H9 (cell line): Measurements from ENCODE around the gene KSR1. TPM values are rescaled to one million over a fixed set of nuclear protein-coding genes. Genes with fewer than 3 reads are reported as not detected.

Source experiments
- DNase-seq: peaks from one replicate; pipeline ENCODE4 v3.0.0-alpha.2; 2017
- H2AFZ ChIP-seq: one replicate; pipeline ENCODE4 v1.6.1; 2013; ENCODE audit warnings: mild to moderate bottlenecking, low read length, control low read depth, moderate library complexity
- H2AK5ac ChIP-seq: 2 replicates; pipeline ENCODE4 v1.6.1; 2013; ENCODE audit warnings: low read length, control low read depth, mixed read lengths; ENCODE audit not compliant: insufficient read length
- H2BK120ac ChIP-seq: one replicate; pipeline ENCODE4 v1.6.1; 2013; ENCODE audit warnings: low read depth, mild to moderate bottlenecking, low read length, control low read depth, inconsistent platforms; ENCODE audit not compliant: poor library complexity, severe bottlenecking
- H2BK12ac ChIP-seq: 2 replicates; pipeline ENCODE4 v1.6.1; 2013; ENCODE audit warnings: low read length, control low read depth, mixed read lengths, low read depth; ENCODE audit not compliant: insufficient read length
- H2BK15ac ChIP-seq: 2 replicates; pipeline ENCODE4 v1.6.1; 2013; ENCODE audit warnings: low read depth, low read length, control low read depth
- H2BK20ac ChIP-seq: one replicate; pipeline ENCODE4 v1.6.1; 2013; ENCODE audit warnings: low read depth, mild to moderate bottlenecking, low read length, control low read depth, inconsistent platforms; ENCODE audit not compliant: poor library complexity, severe bottlenecking
- H2BK5ac ChIP-seq: 2 replicates; pipeline ENCODE4 v1.6.1; 2013; ENCODE audit warnings: low read length, control low read depth, mixed read lengths; ENCODE audit not compliant: insufficient read length
- H3K14ac ChIP-seq: 2 replicates; pipeline ENCODE4 v1.6.1; 2013; ENCODE audit warnings: low read length, control low read depth; ENCODE audit not compliant: insufficient read depth
- H3K18ac ChIP-seq: 2 replicates; pipeline ENCODE4 v1.6.1; 2013; ENCODE audit warnings: low read depth, mild to moderate bottlenecking, mixed read lengths, low read length, control low read depth; ENCODE audit not compliant: insufficient read length
- H3K23ac ChIP-seq: 2 replicates; pipeline ENCODE4 v1.6.1; 2013; ENCODE audit warnings: low read length, control low read depth, mixed read lengths, low read depth; ENCODE audit not compliant: insufficient read length
- H3K23me2 ChIP-seq: 2 replicates; pipeline ENCODE4 v1.6.1; 2013; ENCODE audit warnings: low read depth, mild to moderate bottlenecking, mixed read lengths, low read length, control low read depth; ENCODE audit not compliant: insufficient read length, poor library complexity, severe bottlenecking
- H3K27ac ChIP-seq: 2 replicates; pipeline ENCODE4 v1.5.1; 2013; ENCODE audit warnings: low read length, control low read depth, mixed read lengths, low read depth; ENCODE audit not compliant: insufficient read length
- H3K27me3 ChIP-seq: 2 replicates; pipeline ENCODE4 v1.6.1; 2013; ENCODE audit warnings: low read length, control low read depth, inconsistent platforms; ENCODE audit not compliant: insufficient read depth
- H3K4ac ChIP-seq: 2 replicates; pipeline ENCODE4 v1.6.1; 2013; ENCODE audit warnings: low read depth, mild to moderate bottlenecking, control low read depth, inconsistent platforms, low read length, moderate library complexity
- H3K4me1 ChIP-seq: 2 replicates; pipeline ENCODE4 v1.6.1; 2013; ENCODE audit warnings: low read length, control low read depth, inconsistent platforms; ENCODE audit not compliant: insufficient read depth
- H3K4me2 ChIP-seq: 2 replicates; pipeline ENCODE4 v1.6.1; 2013; ENCODE audit warnings: low read length, control low read depth, mixed read lengths; ENCODE audit not compliant: insufficient read length, insufficient read depth
- H3K56ac ChIP-seq: 2 replicates; pipeline ENCODE4 v1.6.1; 2013; ENCODE audit warnings: low read depth, mild to moderate bottlenecking, mixed read lengths, low read length, control low read depth; ENCODE audit not compliant: insufficient read length
- H3K79me1 ChIP-seq: 2 replicates; pipeline ENCODE4 v1.6.1; 2013; ENCODE audit warnings: low read depth, mild to moderate bottlenecking, moderate library complexity, low read length, control low read depth, inconsistent platforms; ENCODE audit not compliant: insufficient read depth, poor library complexity, severe bottlenecking
- H3K79me2 ChIP-seq: 2 replicates; pipeline ENCODE4 v1.6.1; 2013; ENCODE audit warnings: low read length, control low read depth, inconsistent platforms; ENCODE audit not compliant: insufficient read depth
- H3K9ac ChIP-seq: 2 replicates; pipeline ENCODE4 v1.6.1; 2013; ENCODE audit warnings: low read length, control low read depth, mixed read lengths; ENCODE audit not compliant: insufficient read length; ENCODE audit errors: extremely low read depth
- H3K9me3 ChIP-seq: one replicate; pipeline ENCODE4 v1.6.1; 2013; ENCODE audit warnings: low read depth, low read length, inconsistent platforms; ENCODE audit not compliant: control insufficient read depth
- H3T11ph ChIP-seq: one replicate; pipeline ENCODE4 v1.6.1; 2013; ENCODE audit warnings: mild to moderate bottlenecking, low read length, control low read depth, inconsistent platforms
- H4K20me1 ChIP-seq: one replicate; pipeline ENCODE4 v1.6.1; 2013; ENCODE audit not compliant: control insufficient read depth, insufficient read length, insufficient read depth
- H4K5ac ChIP-seq: 2 replicates; pipeline ENCODE4 v1.6.1; 2013; ENCODE audit warnings: low read depth, mild to moderate bottlenecking, mixed read lengths, low read length, control low read depth; ENCODE audit not compliant: insufficient read length
- H4K8ac ChIP-seq: replicated peaks from 2 replicates; pipeline ENCODE4 v1.6.1; 2013; ENCODE audit warnings: low read length, control low read depth, mixed read lengths, low read depth; ENCODE audit not compliant: insufficient read length
- H4K91ac ChIP-seq: 2 replicates; pipeline ENCODE4 v1.6.1; 2013; ENCODE audit warnings: low read depth, mild to moderate bottlenecking, moderate library complexity, mixed read lengths, low read length, control low read depth; ENCODE audit not compliant: insufficient read length
- H3K27ac Mint-ChIP-seq, 3 experiments: 2 replicates in 2 of 3; 3 replicates in 1 of 3; pipeline ENCODE4 v1.8.0; 2020 to 2021; ENCODE audit warnings: mixed read lengths in 3 of 3, mild to moderate bottlenecking in 1 of 3, moderate library complexity in 1 of 3
- H3K27me3 Mint-ChIP-seq: 2 replicates; pipeline ENCODE4 v1.8.0; 2021; ENCODE audit warnings: low read depth, mild to moderate bottlenecking, moderate library complexity, mixed read lengths
- H3K36me3 Mint-ChIP-seq, 3 experiments: 2 replicates in 2 of 3; 3 replicates in 1 of 3; pipeline ENCODE4 v1.8.0; 2020 to 2021; ENCODE audit warnings: low read depth in 3 of 3, mixed read lengths in 3 of 3; ENCODE audit not compliant: insufficient read depth in 1 of 3
- H3K4me1 Mint-ChIP-seq, 2 experiments: 2 replicates each; pipeline ENCODE4 v1.8.0; 2020; ENCODE audit warnings: mixed read lengths in 2 of 2
- H3K4me3 Mint-ChIP-seq, 2 experiments: 2 replicates in 1 of 2; 3 replicates in 1 of 2; pipeline ENCODE4 v1.8.0; 2020 to 2021; ENCODE audit warnings: mild to moderate bottlenecking in 2 of 2, mixed read lengths in 2 of 2, moderate library complexity in 1 of 2
- H3K9me3 Mint-ChIP-seq, 2 experiments: 2 replicates in 1 of 2; 3 replicates in 1 of 2; pipeline ENCODE4 v1.8.0; 2020; ENCODE audit warnings: mild to moderate bottlenecking in 2 of 2, mixed read lengths in 2 of 2, moderate library complexity in 1 of 2
- CTCF ChIP-seq: fragments of 200-600 bp; sonication (generic); conservative IDR thresholded peaks from 3 replicates; pipeline ENCODE4 v1.8.0; 2021; ENCODE audit warnings: antibody characterized with exemption, mild to moderate bottlenecking
- WGBS: extraction: QIAGEN DNeasy Blood & Tissue Kit; methylation state at CpG from one replicate; pipeline ENCODE4 v1.1.7; 2013; ENCODE audit warnings: missing lambda C conversion rate, low lambda C conversion rate, mixed read lengths; ENCODE audit not compliant: insufficient read length; ENCODE audit errors: extremely low coverage; 5-methylcytosine and 5-hydroxymethylcytosine counted together
- total RNA-seq: library from RNA; stranded (reverse); gene quantifications from 2 replicates; pipeline ENCODE4 v1.2.1, GENCODE V29; 2021

KSR1 gene
- total RNA-seq, 1 experiment from 2014 or later: 44.9 TPM

GRCh38 chr17:27571563-27572352 lies 115.5 kb downstream of the KSR1 start:
- H3K4me1 Mint-ChIP-seq: peaks cover 62 to 69% of the 10 kb centered on the region in 2 experiments
- Histone ChIP-seq H2BK20ac (no peak overlapping the region), H2BK12ac (no peak overlapping the region), H3K9ac (no peak overlapping the region), H3K27me3 (no peaks in the 10 kb centered on the region), H2AFZ (no peak overlapping the region), H3T11ph (no peak overlapping the region), H3K56ac (no peak overlapping the region), H3K9me3 (no peaks in the 10 kb centered on the region), H2BK15ac (no peak overlapping the region), H3K4me1 (peaks cover 16% of the 10 kb centered on the region), H3K79me2 (peaks cover 1% of the 10 kb centered on the region; the same call in 1 of the 2 replicates), H3K4me2 (no peak overlapping the region), H2BK5ac (no peak overlapping the region), H3K27ac (no peak overlapping the region), H4K5ac (no peak overlapping the region), H3K79me1 (no peaks in the 10 kb centered on the region), H4K20me1 (no peaks in the 10 kb centered on the region), H3K23me2 (no peaks in the 10 kb centered on the region), H2AK5ac (no peak overlapping the region), H3K18ac (no peak overlapping the region), H3K14ac (no peak overlapping the region), H3K4ac (no peak overlapping the region), H4K91ac (no peak overlapping the region), H3K23ac (no peak overlapping the region), H4K8ac (no peak overlapping the region), H2BK120ac (no peak overlapping the region)
- TF ChIP-seq CTCF: no peak
- no peaks in the 10 kb centered on the region; a peak in 2 of 7 replicates for H3K36me3 Mint-ChIP-seq
- no peaks in the 10 kb centered on the region for H3K27me3 Mint-ChIP-seq
- no peaks in the 10 kb centered on the region for H3K9me3 Mint-ChIP-seq
- no peak overlapping the region for H3K4me3 Mint-ChIP-seq
- no CpG with 5 or more reads among the region's 12 CpGs for WGBS
- H3K27ac Mint-ChIP-seq: peak overlapping the region in 2 of 3 experiments; percentile 32 to 68; a peak in 3 of 7 replicates
- DNase-seq: no peak
